Panc1 (cell line): Measurements from ENCODE around the gene KCNMA1. TPM values are rescaled to one million over a fixed set of nuclear protein-coding genes. Genes with fewer than 3 reads are reported as not detected.

Source experiments
- ATAC-seq: fragments of 200-7000 bp; cut with Tn5 transposase; 2 replicates; pipeline ENCODE4 v1.9.1; 2020; ENCODE audit warnings: mild to moderate bottlenecking, moderate library complexity
- BruUV-seq: library from RNA; stranded (reverse); fragments of 400-500 nt; replicated peaks from 2 replicates; lab custom pipeline; 2021; lab: Mats Ljungman, UMichigan
- CTCF ChIA-PET: fragments of 300-600 bp; sonication (Branson Sonifier 250); formaldehyde crosslinking; loops from one replicate; lab custom pipeline; 2022; ENCODE audit warnings: antibody characterized with exemption; lab: Charles Lee
- POLR2A ChIA-PET: fragments of 300-600 bp; sonication (Branson Sonifier 250); formaldehyde crosslinking; loops from one replicate; lab custom pipeline; 2022; ENCODE audit warnings: antibody characterized with exemption; lab: Charles Lee
- DNase-seq: peaks from one replicate; pipeline ENCODE4 v3.0.0-alpha.2; 2010; ENCODE audit warnings: low read depth, low spot score
- H3K27ac ChIP-seq: 2 replicates; pipeline ENCODE4 v1.5.1; 2011; ENCODE audit warnings: mild to moderate bottlenecking, low read length, inconsistent platforms
- H3K27me3 ChIP-seq: fragments of 200-500 bp; sonication (Bioruptor generic); 2 replicates; pipeline ENCODE4 v1.6.0; 2014; ENCODE audit warnings: low read length, inconsistent platforms; ENCODE audit not compliant: control insufficient read depth, insufficient read depth
- H3K36me3 ChIP-seq: fragments of 200-500 bp; sonication (Bioruptor generic); 2 replicates; pipeline ENCODE4 v1.5.1; 2014; ENCODE audit warnings: inconsistent platforms, mild to moderate bottlenecking, low read length, moderate library complexity; ENCODE audit not compliant: control insufficient read depth, insufficient read depth
- H3K4me1 ChIP-seq: 2 replicates; pipeline ENCODE4 v1.5.1; 2011; ENCODE audit warnings: inconsistent platforms, mild to moderate bottlenecking, low read length, moderate library complexity; ENCODE audit not compliant: control insufficient read depth, insufficient read depth
- H3K4me3 ChIP-seq, 2 experiments: 2 replicates each; pipeline ENCODE4 v1.5.1; 2011 to 2012; ENCODE audit warnings: low read depth in 2 of 2, low read length in 2 of 2, mild to moderate bottlenecking in 2 of 2, inconsistent platforms in 1 of 2, moderate library complexity in 1 of 2
- H3K9me3 ChIP-seq: fragments of 200-500 bp; sonication (Bioruptor generic); 2 replicates; pipeline ENCODE4 v1.5.1; 2014; ENCODE audit warnings: low read depth, mild to moderate bottlenecking, inconsistent platforms, low read length, moderate library complexity; ENCODE audit not compliant: control insufficient read depth, insufficient read depth
- CTCF ChIP-seq: fragments of 450-650 bp; IDR thresholded peaks from 2 replicates; pipeline ENCODE4 v1.5.1; 2017; ENCODE audit warnings: mild to moderate bottlenecking
- POLR2AphosphoS5 ChIP-seq: IDR thresholded peaks from 2 replicates; pipeline ENCODE4 v1.6.1; 2012; ENCODE audit warnings: mild to moderate bottlenecking, low read depth, low read length, moderate library complexity
- REST ChIP-seq, 2 experiments: IDR thresholded peaks; 2 replicates each; pipeline ENCODE4 v1.6.1; 2011 to 2012; ENCODE audit warnings: low read depth in 2 of 2, control low read depth in 1 of 2, low read length in 1 of 2, mild to moderate bottlenecking in 1 of 2, moderate library complexity in 1 of 2; ENCODE audit not compliant: insufficient read depth in 1 of 2
- SIN3A ChIP-seq: IDR thresholded peaks from 2 replicates; pipeline ENCODE4 v1.6.1; 2012; ENCODE audit warnings: low read depth, mild to moderate bottlenecking, low read length, moderate library complexity, borderline replicate concordance; ENCODE audit not compliant: insufficient read depth
- TCF7L2 ChIP-seq: IDR thresholded peaks from 2 replicates; pipeline ENCODE4 v1.6.1; 2011; ENCODE audit warnings: mild to moderate bottlenecking, low read depth, low read length, inconsistent platforms
- in situ Hi-C: cut with HindIII; loops from 2 replicates; pipeline ENCODE4 v1.10.0; 2016; ENCODE audit warnings: low sequenced_read_pairs, low pct_unique_long_range_greater_than_20kb
- intact Hi-C: fragments of 100-400 bp; cut with micrococcal nuclease; formaldehyde crosslinking; loops from one replicate; pipeline ENCODE4 v1.10.0; 2022; ENCODE audit not compliant: unreplicated experiment
- total RNA-seq: library from RNA; stranded (reverse); gene quantifications from one replicate; pipeline ENCODE4 v1.2.1, GENCODE V29; 2021; ENCODE audit not compliant: unreplicated experiment

The KCNMA1 gene
- total RNA-seq, 1 experiment from 2014 or later = 91.9 TPM

GRCh38 chr10:77565590-77566023 is 72.0 kb downstream of the KCNMA1 start:
- no peaks in the 10 kb centered on the region for H3K36me3 ChIP-seq
- peaks cover 67% of the 10 kb centered on the region for H3K4me1 ChIP-seq
- peak overlapping the region; percentile 64 for H3K27ac ChIP-seq
- TF ChIP-seq CTCF = no peak
- TF ChIP-seq SIN3A = no peak
- no peak for TF ChIP-seq POLR2AphosphoS5
- TF ChIP-seq TCF7L2 = no peak
- no peak for TF ChIP-seq REST (IDR thresholded peaks at IDR 0.05; ENCODE audit: insufficient read depth in 1 of 2, low read depth in 2 of 2, low read length in 1 of 2)
- BruUV-seq = no TSS peak
- H3K9me3 ChIP-seq = no peaks in the 10 kb centered on the region
- no peak overlapping the region for H3K4me3 ChIP-seq
- in situ Hi-C loops (no loop called here), intact Hi-C loops (no loop called here)
- POLR2A ChIA-PET = interaction anchor here (0.6 kb wide), 1 partner anchor 42 kb away, joined by 3 read pairs; no protein-coding TSS in a partner anchor
- DNase-seq (no peak), ATAC-seq (peak; percentile 27)
- CTCF ChIA-PET = interaction anchor here (0.6 kb wide), 1 partner anchor 37 kb away, joined by 6 read pairs; no protein-coding TSS in a partner anchor
- no peaks in the 10 kb centered on the region for H3K27me3 ChIP-seq

- DNase-seq (no peak), ATAC-seq (peak; percentile 82)
- Histone ChIP-seq H3K4me1 (peaks cover 71% of the 10 kb centered on the region), H3K27ac (peak overlapping the region; percentile 64), H3K36me3 (no peaks in the 10 kb centered on the region), H3K4me3 (peak overlapping the region in 1 of 2 experiments; percentile 7; a peak in 1 of 4 replicates), H3K9me3 (no peaks in the 10 kb centered on the region), H3K27me3 (no peaks in the 10 kb centered on the region)
- in situ Hi-C loops (no loop called here), intact Hi-C loops (no loop called here)
- TF ChIP-seq SIN3A = no peak
- no TSS peak for BruUV-seq
- POLR2A ChIA-PET = interaction anchor here (0.6 kb wide), 1 partner anchor 42 kb away, joined by 3 read pairs; no protein-coding TSS in a partner anchor
- CTCF ChIA-PET = interaction anchor here (0.6 to 0.7 kb wide), 3 partner anchors 37 to 1618 kb away, joined by 3 to 6 read pairs (median 3); no protein-coding TSS in a partner anchor
These were observed 72.6 kb downstream of the KCNMA1 start for GRCh38 chr10:77564731-77565589.
